ENCODE results near the gene SLC43A1. TPM values are rescaled to one million over a fixed set of nuclear protein-coding genes. Genes with fewer than 3 reads are reported as not detected.

The SLC43A1 gene
- total RNA-seq, 2 experiments from 2014 or later, result 32.1 to 34.0 TPM

DNA sequence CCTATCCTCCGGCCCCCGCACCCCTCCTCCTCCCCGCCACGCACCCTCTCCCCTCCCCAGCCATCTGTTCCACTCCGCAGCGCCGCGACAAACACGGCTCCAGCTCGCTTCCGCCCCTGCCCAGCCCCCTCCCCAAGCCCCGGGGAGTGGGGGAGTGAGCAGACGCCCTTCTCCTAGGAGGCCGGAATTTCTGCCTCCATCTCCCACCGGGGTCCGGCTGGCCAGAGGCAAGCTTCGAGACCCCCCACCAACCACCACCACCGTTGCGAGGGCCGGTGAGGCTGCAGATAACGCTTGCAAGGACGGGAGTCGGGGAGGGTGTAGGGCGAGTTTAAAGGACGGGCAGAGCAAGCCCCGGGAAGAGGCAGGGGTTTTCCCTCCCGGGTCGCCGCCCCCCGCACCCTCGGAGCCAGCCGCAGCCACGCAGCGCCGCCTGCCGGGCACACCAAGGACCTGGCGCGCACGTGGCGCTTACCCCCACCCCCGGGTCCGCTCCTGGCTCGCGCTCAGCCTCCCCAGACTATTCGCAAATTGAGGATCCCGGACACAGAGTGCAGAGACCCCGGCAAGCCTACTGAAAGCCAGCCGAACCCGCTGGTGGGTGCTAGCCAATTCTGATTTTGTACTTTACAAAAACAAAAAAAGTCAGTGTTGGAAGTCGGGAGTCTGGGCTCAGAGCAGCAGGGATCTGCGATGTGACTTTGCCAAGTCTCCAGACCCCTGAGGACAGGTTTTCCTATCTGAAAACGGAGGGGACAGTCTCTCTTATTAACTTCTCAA is 32.5 kb downstream of the SLC43A1 start:
- Mint-ChIP-seq H3K4me1 (ENCODE audit: low read depth) (peaks cover 11% of the 10 kb centered on the region), H3K27me3 (peaks cover 11% of the 10 kb centered on the region), H3K27ac (no peak overlapping the region), H3K36me3 (ENCODE audit: low read depth) (peaks cover 36% of the 10 kb centered on the region), H3K4me3 (no peak overlapping the region), H3K9me3 (no peaks in the 10 kb centered on the region)
- ChIA-PET POLR2A (interaction anchor here (1.1 to 2.2 kb wide), 4 partner anchors 10 to 47 kb away, joined by 3 to 6 read pairs (median 6); partner anchors contain the start of genes SLC43A1 and TIMM10), CTCF (interaction anchor here (0.9 to 9.7 kb wide), 24 partner anchors 9 to 317 kb away, joined by 3 to 254 read pairs (median 5); partner anchors contain the start of genes P2RX3, RTN4RL2 and SLC43A1)
- TF ChIP-seq, protein P1, sequence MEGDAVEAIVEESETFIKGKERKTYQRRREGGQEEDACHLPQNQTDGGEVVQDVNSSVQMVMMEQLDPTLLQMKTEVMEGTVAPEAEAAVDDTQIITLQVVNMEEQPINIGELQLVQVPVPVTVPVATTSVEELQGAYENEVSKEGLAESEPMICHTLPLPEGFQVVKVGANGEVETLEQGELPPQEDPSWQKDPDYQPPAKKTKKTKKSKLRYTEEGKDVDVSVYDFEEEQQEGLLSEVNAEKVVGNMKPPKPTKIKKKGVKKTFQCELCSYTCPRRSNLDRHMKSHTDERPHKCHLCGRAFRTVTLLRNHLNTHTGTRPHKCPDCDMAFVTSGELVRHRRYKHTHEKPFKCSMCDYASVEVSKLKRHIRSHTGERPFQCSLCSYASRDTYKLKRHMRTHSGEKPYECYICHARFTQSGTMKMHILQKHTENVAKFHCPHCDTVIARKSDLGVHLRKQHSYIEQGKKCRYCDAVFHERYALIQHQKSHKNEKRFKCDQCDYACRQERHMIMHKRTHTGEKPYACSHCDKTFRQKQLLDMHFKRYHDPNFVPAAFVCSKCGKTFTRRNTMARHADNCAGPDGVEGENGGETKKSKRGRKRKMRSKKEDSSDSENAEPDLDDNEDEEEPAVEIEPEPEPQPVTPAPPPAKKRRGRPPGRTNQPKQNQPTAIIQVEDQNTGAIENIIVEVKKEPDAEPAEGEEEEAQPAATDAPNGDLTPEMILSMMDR (IDR thresholded peaks at IDR 0.05), result peak; percentile 89
- intact Hi-C loops (cut with micrococcal nuclease), result no loop called here
- ATAC-seq (peak; percentile 84), DNase-seq (peak; percentile 83)

DNA sequence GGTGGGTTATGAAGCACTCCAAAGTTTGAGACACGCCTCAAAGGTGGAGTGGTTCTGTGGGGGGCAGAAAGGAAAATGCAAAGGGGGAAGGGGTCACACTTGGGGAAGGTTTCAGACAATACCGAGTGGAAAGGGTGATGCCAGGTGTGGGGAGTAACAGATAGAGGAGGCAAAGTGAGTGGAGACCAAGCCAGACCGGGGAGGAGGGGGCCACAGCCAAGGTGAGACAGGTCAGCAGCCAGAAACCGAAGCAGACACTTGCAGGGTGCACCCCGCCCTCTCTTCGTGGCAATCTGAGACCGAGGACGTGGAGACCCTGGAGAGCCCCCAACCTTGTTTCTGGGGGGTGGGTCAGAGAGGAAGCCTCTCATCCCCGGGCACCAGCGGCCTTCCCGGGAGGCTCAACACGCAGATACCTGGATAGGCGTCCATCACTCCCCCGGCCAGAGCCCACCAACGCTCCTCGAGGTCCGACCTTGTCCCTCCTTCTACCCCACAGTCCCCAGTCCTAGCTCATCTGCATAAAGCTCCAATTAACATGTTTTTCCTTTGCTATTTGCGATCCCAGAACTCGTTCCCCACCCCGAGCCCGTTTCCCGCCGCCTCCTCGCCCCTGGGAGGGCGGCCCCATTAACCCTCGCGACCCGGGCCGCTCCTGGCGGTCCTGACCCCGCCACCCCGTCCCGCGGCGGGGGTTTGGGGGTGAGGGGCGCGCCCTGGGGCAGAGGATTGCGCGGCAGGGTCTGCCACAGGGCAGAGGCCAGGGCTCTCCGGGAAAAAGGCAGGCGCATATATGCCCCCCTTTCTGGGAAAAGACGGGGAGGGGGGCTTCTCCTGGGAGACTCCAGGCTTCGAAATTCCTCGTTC is 33.4 kb downstream of the SLC43A1 start:
- Mint-ChIP-seq H3K4me3 (no peak overlapping the region), H3K9me3 (no peaks in the 10 kb centered on the region), H3K27me3 (peaks cover 12% of the 10 kb centered on the region), H3K27ac (no peak overlapping the region), H3K36me3 (ENCODE audit: low read depth) (peaks cover 27% of the 10 kb centered on the region), H3K4me1 (ENCODE audit: low read depth) (peaks cover 11% of the 10 kb centered on the region)
- DNase-seq, result no peak
- ATAC-seq, result no peak
- TF ChIP-seq, protein P1 (IDR thresholded peaks at IDR 0.05), result no peak
- CTCF ChIA-PET, result interaction anchor here (1.0 to 9.7 kb wide), 19 partner anchors 9 to 318 kb away, joined by 3 to 254 read pairs (median 7); partner anchors contain the start of genes P2RX3, RTN4RL2 and SLC43A1
- POLR2A ChIA-PET, result interaction anchor here (0.9 to 2.2 kb wide), 4 partner anchors 9 to 129 kb away, joined by 3 to 5 read pairs (median 3); no protein-coding TSS in a partner anchor
- intact Hi-C loops (cut with micrococcal nuclease), result loop anchor here (2.0 kb wide), 1 partner anchor 23 kb away; no protein-coding TSS in a partner anchor

DNA sequence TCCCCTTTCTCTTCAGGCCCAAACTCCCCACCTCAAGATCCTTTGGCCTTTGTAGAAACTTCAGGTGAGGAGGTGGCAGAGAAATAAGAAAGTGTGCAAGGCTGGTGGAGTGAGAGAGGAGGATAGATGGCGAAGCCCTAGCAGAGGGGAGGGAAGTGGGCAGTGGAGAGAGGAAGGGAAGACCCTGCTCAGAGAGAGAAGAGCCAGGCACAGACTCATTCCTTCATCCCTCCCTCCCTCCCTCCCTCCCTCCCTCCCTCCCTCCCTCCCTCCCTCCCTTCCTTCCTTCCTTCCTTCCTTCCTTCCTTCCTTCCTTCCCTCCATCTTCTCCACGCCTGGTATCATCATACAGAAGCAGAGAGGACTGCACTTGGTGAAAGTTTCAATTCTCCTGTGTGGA is 34.2 kb downstream of the SLC43A1 start:
- Mint-ChIP-seq H3K4me1 (ENCODE audit: low read depth) (peaks cover 13% of the 10 kb centered on the region), H3K27ac (no peak overlapping the region), H3K27me3 (peaks cover 12% of the 10 kb centered on the region), H3K36me3 (ENCODE audit: low read depth) (peaks cover 26% of the 10 kb centered on the region), H3K9me3 (no peaks in the 10 kb centered on the region), H3K4me3 (no peak overlapping the region)
- ChIA-PET POLR2A (interaction anchor here (0.7 to 1.8 kb wide), 6 partner anchors 12 to 119 kb away, joined by 3 to 10 read pairs (median 3); no protein-coding TSS in a partner anchor), CTCF (interaction anchor here (0.8 to 9.7 kb wide), 13 partner anchors 9 to 133 kb away, joined by 3 to 254 read pairs (median 5); partner anchors contain the start of gene RTN4RL2)
- no peak for DNase-seq
- no peak for ATAC-seq
- intact Hi-C loops (cut with micrococcal nuclease), result loop anchor here (2.0 kb wide), 1 partner anchor 23 kb away; no protein-coding TSS in a partner anchor
- TF ChIP-seq, protein P1 (IDR thresholded peaks at IDR 0.05), result no peak

DNA sequence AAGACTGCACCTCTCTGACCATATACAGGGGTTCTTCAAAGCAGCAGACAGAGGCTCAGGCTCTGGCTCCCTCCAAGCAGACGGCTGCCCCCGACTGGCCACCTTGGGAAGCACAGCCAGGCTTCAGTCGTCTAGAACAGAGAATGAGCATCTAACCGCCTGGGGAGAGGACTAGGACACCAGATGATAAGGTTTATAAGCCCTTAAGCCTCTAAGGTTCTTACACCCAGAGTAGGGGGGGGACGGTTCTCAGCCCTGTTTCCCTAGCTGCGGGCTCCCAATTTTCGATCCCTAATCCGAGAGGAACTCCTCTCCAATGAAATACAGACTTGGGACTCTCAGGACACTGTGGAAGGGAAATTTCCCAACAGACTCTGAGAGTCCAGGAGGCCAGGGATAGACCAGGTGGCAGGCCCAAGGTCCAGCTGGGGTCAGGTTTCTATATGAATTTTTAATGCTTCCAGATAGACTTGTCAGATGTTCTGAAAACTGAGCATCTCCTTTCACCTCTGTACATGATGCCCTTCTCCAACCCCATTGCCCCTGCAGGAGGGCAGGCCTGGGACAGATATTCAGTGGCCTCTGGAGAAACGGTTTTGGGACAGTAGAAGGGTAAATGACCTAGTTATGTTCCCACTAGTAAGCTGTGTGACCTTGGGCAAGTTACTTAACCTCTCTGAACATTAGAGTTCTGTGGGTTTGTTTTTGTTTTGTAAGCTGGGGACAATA is 34.9 kb downstream of the SLC43A1 start:
- ATAC-seq (peak; percentile 63), DNase-seq (peak; percentile 88)
- Mint-ChIP-seq H3K4me1 (ENCODE audit: low read depth) (peaks cover 19% of the 10 kb centered on the region), H3K4me3 (no peak overlapping the region), H3K27me3 (peaks cover 12% of the 10 kb centered on the region), H3K9me3 (no peaks in the 10 kb centered on the region), H3K27ac (no peak overlapping the region), H3K36me3 (ENCODE audit: low read depth) (peaks cover 20% of the 10 kb centered on the region)
- intact Hi-C loops (cut with micrococcal nuclease), result loop anchor here (2.0 kb wide), 1 partner anchor 22 kb away; no protein-coding TSS in a partner anchor
- ChIA-PET CTCF (interaction anchor here (0.8 to 9.7 kb wide), 13 partner anchors 8 to 132 kb away, joined by 3 to 254 read pairs (median 5); partner anchors contain the start of gene RTN4RL2), POLR2A (interaction anchor here (0.6 to 1.8 kb wide), 5 partner anchors 23 to 118 kb away, joined by 3 to 10 read pairs (median 3); no protein-coding TSS in a partner anchor)
- TF ChIP-seq, protein P1 (IDR thresholded peaks at IDR 0.05), result peak; percentile 90

All from activated CD8-positive, alpha-beta T cell treated with anti-CD3 and anti-CD28 coated beads for 36 hours (primary cell).